Neural cell (in vitro differentiated cells): ENCODE measurements around the gene KIR2DL3.

Source experiments
- CTCF ChIP-seq: fragments of 450-650 bp; IDR thresholded peaks from 2 replicates; pipeline ENCODE4 v1.5.1; 2014; ENCODE audit warnings: antibody characterized with exemption, mild to moderate bottlenecking, moderate library complexity; ENCODE audit not compliant: poor library complexity, severe bottlenecking
- EP300 ChIP-seq: fragments of 450-650 bp; conservative IDR thresholded peaks from 2 replicates; pipeline ENCODE4 v1.6.1; 2014; ENCODE audit warnings: antibody characterized with exemption, mild to moderate bottlenecking, moderate library complexity; ENCODE audit not compliant: poor library complexity, severe bottlenecking

GRCh38 chr19:54738715-54739114 is 402 bp downstream of the KIR2DL3 start:
- no peak for TF ChIP-seq CTCF
- TF ChIP-seq EP300, result no peak
